Liver (tissue), 9 donors: Measurements from ENCODE around the gene IRF2BP2. TPM values are rescaled to one million over a fixed set of nuclear protein-coding genes. Genes with fewer than 3 reads are reported as not detected.
A peak's percentile ranks its signal among the peaks of the same experiment; 100 is the strongest.

Source experiments
- DNase-seq: peaks from one replicate; pipeline ENCODE4 v3.0.0-alpha.2; 2017; ENCODE audit warnings: low spot score
- H3K27ac ChIP-seq, 2 donors: one replicate each; pipeline ENCODE4 v1.7.0; 2013; ENCODE audit warnings: inconsistent platforms in 2 of 2, low read length in 2 of 2, control low read depth in 1 of 2, low read depth in 1 of 2, mild to moderate bottlenecking in 1 of 2
- H3K27me3 ChIP-seq, 4 donors: one replicate each; pipeline versions ENCODE4 v1.6.1 to v1.7.0; 2013; ENCODE audit warnings: low read length in 3 of 4, inconsistent platforms in 1 of 4, mild to moderate bottlenecking in 1 of 4, moderate library complexity in 1 of 4; ENCODE audit not compliant: control insufficient read depth in 4 of 4, insufficient read depth in 4 of 4
- H3K36me3 ChIP-seq, 4 donors: one replicate each; pipeline versions ENCODE4 v1.6.1 to v1.7.0; 2013; ENCODE audit warnings: low read length in 3 of 4, mild to moderate bottlenecking in 3 of 4, low read depth in 1 of 4, moderate library complexity in 1 of 4; ENCODE audit not compliant: control insufficient read depth in 4 of 4, insufficient read depth in 3 of 4
- H3K4me1 ChIP-seq, 4 donors: one replicate each; pipeline versions ENCODE4 v1.6.1 to v1.7.0; 2013; ENCODE audit warnings: low read length in 3 of 4, mild to moderate bottlenecking in 3 of 4, moderate library complexity in 1 of 4; ENCODE audit not compliant: control insufficient read depth in 4 of 4, insufficient read depth in 4 of 4
- H3K4me3 ChIP-seq, 3 donors: one replicate each; pipeline versions ENCODE4 v1.6.1 to v1.7.0; 2013; ENCODE audit warnings: low read length in 3 of 3, control low read depth in 1 of 3, low read depth in 1 of 3, mild to moderate bottlenecking in 1 of 3
- H3K9ac ChIP-seq, 2 donors: one replicate each; pipeline ENCODE4 v1.7.0; 2013; ENCODE audit warnings: low read length in 2 of 2, mild to moderate bottlenecking in 2 of 2, moderate library complexity in 2 of 2, control low read depth in 1 of 2, low read depth in 1 of 2
- H3K9me3 ChIP-seq, 4 donors: one replicate each; pipeline versions ENCODE4 v1.6.1 to v1.7.0; 2013; ENCODE audit warnings: low read length in 3 of 4; ENCODE audit not compliant: control insufficient read depth in 4 of 4
- CTCF ChIP-seq: fragments of 150-350 bp; IDR thresholded peaks from 2 replicates; pipeline ENCODE4 v1.5.1; 2017; ENCODE audit warnings: improper control_type of control experiment, low read depth, low read length; ENCODE audit not compliant: missing input control
- FOXA1 ChIP-seq: IDR thresholded peaks from 2 replicates; pipeline ENCODE4 v1.6.1; 2016; ENCODE audit warnings: antibody characterized with exemption
- FOXA2 ChIP-seq: IDR thresholded peaks from 2 replicates; pipeline ENCODE4 v1.6.1; 2016; ENCODE audit warnings: antibody characterized with exemption
- HNF4A ChIP-seq, 2 donors: conservative IDR thresholded peaks; 2 replicates each; pipeline ENCODE4 v1.6.1; 2016; ENCODE audit warnings: antibody characterized with exemption in 2 of 2, mild to moderate bottlenecking in 2 of 2
- JUND ChIP-seq, 2 donors: IDR thresholded peaks; 2 replicates each; pipeline ENCODE4 v1.6.1; 2016; ENCODE audit warnings: antibody characterized with exemption in 2 of 2
- NR2F2 ChIP-seq: IDR thresholded peaks from 2 replicates; pipeline ENCODE4 v1.6.1; 2016; ENCODE audit warnings: antibody characterized with exemption
- RAD21 ChIP-seq, 2 donors: IDR thresholded peaks; 2 replicates each; pipeline ENCODE4 v1.6.1; 2016; ENCODE audit warnings: antibody characterized with exemption in 2 of 2, mild to moderate bottlenecking in 2 of 2
- REST ChIP-seq: IDR thresholded peaks from 2 replicates; pipeline ENCODE4 v1.6.1; 2016; ENCODE audit warnings: antibody characterized with exemption, mild to moderate bottlenecking
- RXRA ChIP-seq, 2 donors: IDR thresholded peaks; 2 replicates each; pipeline ENCODE4 v1.6.1; 2017 to 2018; ENCODE audit warnings: antibody characterized with exemption in 2 of 2, mild to moderate bottlenecking in 1 of 2
- SP1 ChIP-seq: IDR thresholded peaks from 2 replicates; pipeline ENCODE4 v1.6.1; 2018; ENCODE audit warnings: antibody characterized with exemption, mild to moderate bottlenecking
- TAF1 ChIP-seq: conservative IDR thresholded peaks from 2 replicates; pipeline ENCODE4 v1.6.1; 2016; ENCODE audit warnings: antibody characterized with exemption, mild to moderate bottlenecking
- YY1 ChIP-seq: IDR thresholded peaks from 2 replicates; pipeline ENCODE4 v1.6.1; 2016; ENCODE audit warnings: antibody characterized with exemption, mild to moderate bottlenecking
- WGBS: extraction: QIAGEN DNeasy Blood & Tissue Kit; methylation state at CpG from one replicate; pipeline ENCODE4 v1.1.7; 2013; 5-methylcytosine and 5-hydroxymethylcytosine counted together
- polyA plus RNA-seq, 2 donors: library from polyadenylated mRNA; stranded (reverse) in 1 of 2; unstranded in 1 of 2; fragments of 200-250 nt in 1 of 2; fragments of >200 nt in 1 of 2; fragmentation: Nextera tagmentation in 1 of 2; extraction: Ambion mirVana in 1 of 2; gene quantifications; one replicate each; pipeline versions ENCODE4 v1.2.1 to v1.2.3, GENCODE V29; 2013 to 2015
- total RNA-seq, 2 donors: library from RNA; depleted of rRNA; stranded (reverse); fragments of >200 nt; gene quantifications; one replicate each; pipeline ENCODE4 v1.2.3, GENCODE V29; 2014
- TF ChIP-seq, protein P1 (sequence below): IDR thresholded peaks from 2 replicates; pipeline ENCODE4 v1.6.1; 2016; ENCODE audit warnings: antibody characterized with exemption
- TF ChIP-seq, protein P2 (sequence below): IDR thresholded peaks from 2 replicates; pipeline ENCODE4 v1.6.1; 2016; ENCODE audit warnings: antibody characterized with exemption
- TF ChIP-seq, protein P3 (sequence below): IDR thresholded peaks from 2 replicates; pipeline ENCODE4 v1.6.1; 2016; ENCODE audit warnings: antibody characterized with exemption
- donor health status: healthy.
- donor health status: healthy.
- donor health status: healthy.
- donor health status: healthy.
- donor health status: healthy.

Gene IRF2BP2
- total and polyA plus RNA-seq, 4 donors, result 22.2 to 48.2 (median 35.4) TPM

- Histone ChIP-seq H3K9me3 (no peaks in the 10 kb centered on the region), H3K4me3 (peak overlapping the region; percentile 75 to 98 (median 94)), H3K27ac (peak overlapping the region; percentile 97 to 100), H3K9ac (peak overlapping the region; percentile 99 to 100), H3K27me3 (no peaks in the 10 kb centered on the region), H3K36me3 (peaks cover 0 to 11% (median under 1%) of the 10 kb centered on the region in 4 donors), H3K4me1 (peaks cover 2 to 49% (median 26%) of the 10 kb centered on the region in 4 donors)
- WGBS, result under 1% methylated on average over 6 of the region's 6 CpGs
- no peak for TF ChIP-seq CTCF
- TF ChIP-seq, protein P1, sequence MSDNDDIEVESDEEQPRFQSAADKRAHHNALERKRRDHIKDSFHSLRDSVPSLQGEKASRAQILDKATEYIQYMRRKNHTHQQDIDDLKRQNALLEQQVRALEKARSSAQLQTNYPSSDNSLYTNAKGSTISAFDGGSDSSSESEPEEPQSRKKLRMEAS, result no peak
- TF ChIP-seq, protein P2, sequence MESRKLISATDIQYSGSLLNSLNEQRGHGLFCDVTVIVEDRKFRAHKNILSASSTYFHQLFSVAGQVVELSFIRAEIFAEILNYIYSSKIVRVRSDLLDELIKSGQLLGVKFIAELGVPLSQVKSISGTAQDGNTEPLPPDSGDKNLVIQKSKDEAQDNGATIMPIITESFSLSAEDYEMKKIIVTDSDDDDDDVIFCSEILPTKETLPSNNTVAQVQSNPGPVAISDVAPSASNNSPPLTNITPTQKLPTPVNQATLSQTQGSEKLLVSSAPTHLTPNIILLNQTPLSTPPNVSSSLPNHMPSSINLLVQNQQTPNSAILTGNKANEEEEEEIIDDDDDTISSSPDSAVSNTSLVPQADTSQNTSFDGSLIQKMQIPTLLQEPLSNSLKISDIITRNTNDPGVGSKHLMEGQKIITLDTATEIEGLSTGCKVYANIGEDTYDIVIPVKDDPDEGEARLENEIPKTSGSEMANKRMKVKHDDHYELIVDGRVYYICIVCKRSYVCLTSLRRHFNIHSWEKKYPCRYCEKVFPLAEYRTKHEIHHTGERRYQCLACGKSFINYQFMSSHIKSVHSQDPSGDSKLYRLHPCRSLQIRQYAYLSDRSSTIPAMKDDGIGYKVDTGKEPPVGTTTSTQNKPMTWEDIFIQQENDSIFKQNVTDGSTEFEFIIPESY, result peak; percentile 18
- TF ChIP-seq JUND (IDR thresholded peaks at IDR 0.05), result no peak
- TF ChIP-seq NR2F2, result peak; percentile 10
- peak in 1 of 2 donors; percentile 72 for TF ChIP-seq RXRA (IDR thresholded peaks at IDR 0.05)
- peak; percentile 18 for TF ChIP-seq FOXA2
- no peak for TF ChIP-seq FOXA1
- TF ChIP-seq HNF4A (conservative IDR thresholded peaks at IDR 0.05), result peak; percentile 70 to 89
- TF ChIP-seq SP1, result peak; percentile 53
- peak; percentile 30 for TF ChIP-seq YY1
- peak in 1 of 2 donors; percentile 26 for TF ChIP-seq RAD21 (IDR thresholded peaks at IDR 0.05)
- peak; percentile 36 for TF ChIP-seq TAF1
- no peak for DNase-seq
Measured at GRCh38 chr1:234604495-234605398, 5.2 kb downstream of the IRF2BP2 start.

DNA sequence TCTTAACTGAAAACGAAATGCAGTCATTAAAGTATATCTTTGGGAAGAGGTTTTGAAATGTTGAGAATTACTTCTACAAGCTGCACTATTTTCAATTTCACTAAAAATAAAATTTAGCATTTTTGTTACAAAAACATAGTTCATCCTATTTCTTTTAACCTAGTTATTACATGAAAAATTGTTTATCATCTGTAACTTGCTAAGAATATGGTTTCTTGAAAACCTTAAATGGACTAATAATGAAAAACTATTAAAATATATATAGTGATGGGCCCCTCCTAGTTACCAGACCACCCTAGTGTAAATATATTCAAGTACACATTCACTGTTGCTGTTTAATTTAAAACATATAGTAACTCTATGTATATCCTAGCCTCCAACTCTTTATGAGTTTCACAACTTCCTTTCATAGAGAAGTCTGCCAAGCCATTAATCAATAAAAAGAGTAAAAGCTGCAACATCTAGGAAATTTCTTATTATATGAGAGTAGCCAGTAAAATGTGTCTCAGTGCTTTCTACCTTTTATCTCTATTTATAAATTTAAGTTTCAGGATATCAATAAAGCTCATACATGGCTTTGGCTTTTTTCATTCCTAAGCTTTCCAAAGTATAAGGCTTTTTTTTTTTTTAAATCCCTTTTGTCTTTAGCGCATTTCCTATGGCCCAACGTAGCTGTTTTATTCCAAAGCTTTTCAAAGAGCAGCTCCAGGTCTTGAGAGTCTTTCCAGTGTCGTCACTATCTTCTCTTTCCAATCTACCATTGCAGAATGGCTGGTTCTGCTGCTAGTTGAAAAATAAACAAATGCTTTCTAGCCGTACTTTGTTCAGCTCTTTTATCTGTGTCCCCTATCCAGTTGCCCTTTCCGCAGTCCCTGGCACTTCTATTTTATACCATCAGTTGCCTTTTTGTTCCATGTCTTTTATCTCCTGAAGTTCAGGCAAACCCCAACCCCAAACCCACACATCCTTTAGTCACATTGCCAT is 6.5 kb downstream of the IRF2BP2 start:
- Histone ChIP-seq H3K4me3 (peak overlapping the region; percentile 13 to 75 (median 55)), H3K27me3 (no peaks in the 10 kb centered on the region), H3K36me3 (peaks cover 0 to 11% (median 0%) of the 10 kb centered on the region in 4 donors), H3K9ac (peak overlapping the region; percentile 99 to 100), H3K9me3 (no peaks in the 10 kb centered on the region), H3K4me1 (peaks cover 3 to 55% (median 33%) of the 10 kb centered on the region in 4 donors), H3K27ac (peak overlapping the region; percentile 97 to 100)
- WGBS, result 4% methylated on average over 6 of the region's 6 CpGs
- DNase-seq, result no peak
- TF ChIP-seq HNF4A (conservative IDR thresholded peaks at IDR 0.05) (peak; percentile 61 to 79), RXRA (IDR thresholded peaks at IDR 0.05) (peak; percentile 32 to 66), YY1 (peak; percentile 92), RAD21 (IDR thresholded peaks at IDR 0.05) (peak; percentile 37 to 39), REST (peak; percentile 61), SP1 (peak; percentile 46), NR2F2 (no peak), FOXA1 (no peak), CTCF (no peak)
- TF ChIP-seq, protein P3, sequence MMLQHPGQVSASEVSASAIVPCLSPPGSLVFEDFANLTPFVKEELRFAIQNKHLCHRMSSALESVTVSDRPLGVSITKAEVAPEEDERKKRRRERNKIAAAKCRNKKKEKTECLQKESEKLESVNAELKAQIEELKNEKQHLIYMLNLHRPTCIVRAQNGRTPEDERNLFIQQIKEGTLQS, result peak; percentile 53
- TF ChIP-seq, protein P1, result no peak
